HepG2 (cell line): Measurements from ENCODE around the gene SVOP.

Experiments
- CENPX ChIP-seq: sonication (generic); formaldehyde crosslinking; IDR thresholded peaks from 2 replicates; pipeline ENCODE4 v1.9.0; 2021; ENCODE audit warnings: mild to moderate bottlenecking, missing genetic modification reagents, moderate library complexity
- CTCF ChIP-seq: sonication (generic); formaldehyde crosslinking; IDR thresholded peaks from 2 replicates; pipeline ENCODE4 v1.5.0; 2020; ENCODE audit warnings: mild to moderate bottlenecking, missing genetic modification reagents, moderate library complexity
- HNRNPH1 ChIP-seq: fragments of 200-400 bp; formaldehyde crosslinking; optimal IDR thresholded peaks from 2 replicates; pipeline ENCODE3; 2017; ENCODE audit warnings: mild to moderate bottlenecking, low read depth, low read length
- JUN ChIP-seq: sonication (generic); formaldehyde crosslinking; IDR thresholded peaks from 2 replicates; pipeline ENCODE4 v1.4.0; 2020; ENCODE audit warnings: mild to moderate bottlenecking, missing genetic modification reagents
- MAZ ChIP-seq, 2 experiments: sonication (generic) in 1 of 2; formaldehyde crosslinking in 1 of 2; IDR thresholded peaks; 2 replicates each; pipeline versions ENCODE4 v1.5.0 to v1.6.1; 2012 to 2020; ENCODE audit warnings: low read depth in 2 of 2, mild to moderate bottlenecking in 2 of 2, borderline replicate concordance in 1 of 2, improper control_type of control experiment in 1 of 2, low read length in 1 of 2, missing genetic modification reagents in 1 of 2, moderate library complexity in 1 of 2
- NFYB ChIP-seq: sonication (generic); formaldehyde crosslinking; IDR thresholded peaks from 2 replicates; pipeline ENCODE4 v1.4.0; 2020; ENCODE audit warnings: missing genetic modification reagents
- PHF8 ChIP-seq: sonication (generic); formaldehyde crosslinking; IDR thresholded peaks from 2 replicates; pipeline ENCODE4 v1.5.0; 2020; ENCODE audit warnings: missing genetic modification reagents
- TRIM24 ChIP-seq: sonication (generic); formaldehyde crosslinking; IDR thresholded peaks from 2 replicates; pipeline ENCODE4 v1.8.0; 2022; ENCODE audit warnings: mild to moderate bottlenecking, missing genetic modification reagents
- ZBTB4 ChIP-seq: sonication (generic); formaldehyde crosslinking; IDR thresholded peaks from 2 replicates; pipeline ENCODE4 v1.4.0; 2020; ENCODE audit warnings: missing genetic modification reagents, mild to moderate bottlenecking, borderline replicate concordance
- ZNF382 ChIP-seq: sonication (generic); formaldehyde crosslinking; IDR thresholded peaks from 2 replicates; pipeline ENCODE4 v1.5.0; 2020; ENCODE audit warnings: missing genetic modification reagents, mild to moderate bottlenecking, borderline replicate concordance
- ZNF446 ChIP-seq: sonication (generic); formaldehyde crosslinking; IDR thresholded peaks from 2 replicates; pipeline ENCODE4 v1.5.0; 2020; ENCODE audit warnings: mild to moderate bottlenecking, missing genetic modification reagents
- ZNF576 ChIP-seq: sonication (generic); formaldehyde crosslinking; IDR thresholded peaks from 2 replicates; pipeline ENCODE4 v1.4.0; 2020; ENCODE audit warnings: mild to moderate bottlenecking, missing genetic modification reagents

- no peak for TF ChIP-seq JUN (CRISPR knock-in tag)
- TF ChIP-seq ZBTB4, result no peak
- no peak for TF ChIP-seq ZNF576 (CRISPR knock-in tag)
- TF ChIP-seq CTCF (CRISPR knock-in tag), result no peak
- TF ChIP-seq HNRNPH1, result no peak
- TF ChIP-seq ZNF446 (CRISPR knock-in tag), result no peak
- TF ChIP-seq CENPX (CRISPR knock-in tag), result no peak
- TF ChIP-seq PHF8 (CRISPR knock-in tag), result no peak
- no peak for TF ChIP-seq NFYB (CRISPR knock-in tag)
- no peak for TF ChIP-seq TRIM24
- TF ChIP-seq MAZ (IDR thresholded peaks at IDR 0.05; ENCODE audit: borderline replicate concordance, low read depth, low read length), result no peak
- no peak for TF ChIP-seq MAZ (CRISPR knock-in tag; IDR thresholded peaks at IDR 0.05; ENCODE audit: low read depth)
- no peak for TF ChIP-seq ZNF382 (CRISPR knock-in tag)
Measured at GRCh38 chr12:109014984-109015765, 5.7 kb downstream of the SVOP start.
